NCI-H345 treated with DMSO at 0.1 percent for 48 hours (cell line): ENCODE measurements around the gene NKX6-2.
"Not testable (repeated sequence)": the region's sequence is repeated elsewhere in the genome, so short reads cannot be mapped to it uniquely, and the experiment has no call there.

ENCODE experiments used
- DNase-seq: peaks from one replicate; lab custom pipeline; 2025; ENCODE audit not compliant: unreplicated experiment; lab: John Stamatoyannopoulos, UW

The NKX6-2 gene

GRCh38 chr10:132783940-132784865 lies 1.7 kb downstream of the NKX6-2 start:
- DNase-seq = no peak

GRCh38 chr10:132783165-132783939 lies 2.6 kb downstream of the NKX6-2 start:
- no peak for DNase-seq

DNA sequence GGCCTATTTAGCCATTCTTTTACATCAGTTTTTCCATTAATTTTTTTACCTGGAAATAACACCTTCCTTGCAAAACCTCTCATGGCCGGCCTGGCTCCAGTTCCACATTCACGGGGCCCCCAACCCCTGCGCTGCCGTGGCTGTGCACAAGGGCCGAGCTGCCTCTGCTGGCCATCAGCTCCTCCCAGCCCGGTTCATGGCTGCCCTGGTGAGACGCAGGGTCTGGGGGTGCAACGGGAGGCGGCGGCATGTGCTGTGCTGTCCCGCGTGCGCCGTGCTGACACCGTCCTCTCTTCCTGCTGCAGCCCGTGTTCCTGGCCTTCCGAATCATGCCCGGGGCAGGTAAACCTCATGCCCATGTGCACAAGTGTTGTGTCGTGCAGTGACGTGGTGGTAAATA lies 4.4 kb downstream of the NKX6-2 start:
- no peak for DNase-seq

GRCh38 chr10:132780356-132780755 lies 5.6 kb downstream of the NKX6-2 start:
- no peak for DNase-seq

GRCh38 chr10:132779549-132780294 lies 6.2 kb downstream of the NKX6-2 start:
- DNase-seq = no peak

DNA sequence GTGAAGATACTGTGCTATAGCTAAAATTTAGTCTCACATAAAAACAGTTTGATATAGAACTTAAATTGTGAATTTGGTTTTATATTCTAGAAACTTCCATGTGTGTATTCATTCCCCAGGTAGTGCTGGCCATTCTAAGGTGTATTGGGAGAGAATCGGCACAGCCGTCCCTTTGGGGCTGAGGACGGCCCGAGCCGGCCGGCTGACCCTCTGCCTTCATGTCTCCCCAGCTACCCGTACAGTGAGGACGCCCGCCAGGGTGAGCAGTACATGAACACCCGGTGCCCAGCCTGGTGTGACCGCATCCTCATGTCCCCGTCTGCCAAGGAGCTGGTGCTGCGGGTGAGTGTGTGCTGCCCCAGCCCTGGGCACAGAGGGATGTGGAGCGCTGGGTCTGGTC lies 8.5 kb downstream of the NKX6-2 start:
- DNase-seq = no peak

- no peak for DNase-seq
Measured at GRCh38 chr10:132776821-132777220, 9.1 kb downstream of the NKX6-2 start.

GRCh38 chr10:132776186-132776585 lies 9.8 kb downstream of the NKX6-2 start:
- no peak for DNase-seq

DNA sequence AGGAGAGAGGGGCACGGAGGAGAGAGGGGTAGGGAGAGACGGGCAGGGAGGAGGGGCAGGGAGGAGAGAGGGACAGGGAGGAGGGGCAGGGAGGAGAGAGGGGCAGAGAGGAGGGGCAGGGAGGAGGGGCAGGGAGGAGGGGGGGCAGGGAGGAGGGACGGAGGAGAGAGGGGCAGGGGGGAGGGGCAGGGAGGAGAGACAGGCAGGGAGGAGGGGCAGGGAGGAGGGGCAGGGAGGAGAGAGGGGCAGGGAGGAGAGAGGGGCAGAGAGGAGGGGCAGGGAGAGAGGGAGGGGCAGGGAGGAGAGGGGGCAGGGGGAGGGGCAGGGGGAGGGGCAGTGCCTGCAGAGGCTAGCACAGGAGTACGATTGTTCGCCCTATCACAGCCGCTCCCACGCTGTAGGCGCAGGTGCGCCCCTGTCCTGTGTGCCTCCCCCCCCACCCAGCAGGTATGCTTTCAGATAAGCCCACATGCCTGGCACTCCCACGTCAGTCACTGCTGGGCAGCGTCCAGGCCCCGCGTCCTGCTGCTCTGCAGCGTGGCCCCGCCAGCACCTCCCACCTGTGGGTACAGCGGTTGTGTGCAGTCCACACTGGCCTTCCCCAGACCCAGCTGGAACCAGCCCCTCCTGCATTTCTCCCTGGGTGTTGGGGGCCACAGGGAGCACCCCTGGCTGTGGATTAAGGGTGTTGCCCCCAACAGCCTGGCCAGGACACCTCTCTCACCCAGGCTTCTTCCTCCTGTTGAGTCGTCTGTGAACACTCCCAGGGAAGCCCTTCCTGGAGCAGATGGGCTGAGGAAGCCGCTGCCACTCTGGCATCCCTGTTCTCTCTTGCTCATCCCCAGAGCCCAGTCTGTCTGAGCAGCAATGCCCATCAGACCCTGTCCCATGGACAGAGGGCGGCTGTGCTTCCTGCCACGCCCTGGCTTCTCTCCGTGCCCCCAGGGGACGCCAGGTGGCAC lies 10.8 kb downstream of the NKX6-2 start:
- peak; percentile 72 for DNase-seq

DNA sequence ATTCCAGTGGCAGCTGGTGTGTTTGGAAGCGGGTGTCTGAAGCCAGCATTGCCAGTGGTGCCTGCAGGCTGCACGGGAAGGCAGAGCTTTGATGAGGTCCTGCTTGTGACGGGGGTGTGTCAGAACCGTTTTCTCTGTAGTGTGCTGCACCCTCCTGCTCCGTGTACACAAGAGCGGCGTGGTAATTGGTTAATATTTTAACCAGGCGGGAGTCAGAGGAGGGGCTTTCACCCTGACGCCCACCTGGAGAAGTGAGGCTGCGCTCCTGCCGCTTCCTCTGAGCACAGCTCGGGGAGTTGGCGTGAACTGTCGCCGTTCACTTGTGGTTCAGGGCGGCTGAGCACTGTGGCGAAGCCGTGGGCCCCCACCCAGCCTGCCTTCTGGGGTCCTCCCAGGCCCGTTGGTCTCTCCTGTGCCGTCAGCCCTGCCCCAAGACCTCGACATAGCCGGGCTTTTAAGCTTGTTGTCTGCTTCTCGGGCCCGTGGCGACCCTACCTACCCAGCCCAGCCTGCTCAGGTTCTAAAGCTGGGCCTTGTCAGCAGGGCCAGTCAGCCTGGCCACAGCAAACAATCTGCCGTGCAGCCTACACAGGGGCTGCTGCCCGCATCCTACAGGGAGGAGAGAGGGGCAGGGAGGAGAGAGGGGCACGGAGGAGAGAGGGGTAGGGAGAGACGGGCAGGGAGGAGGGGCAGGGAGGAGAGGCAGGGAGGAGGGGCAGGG lies 11.6 kb downstream of the NKX6-2 start:
- no peak for DNase-seq

DNA sequence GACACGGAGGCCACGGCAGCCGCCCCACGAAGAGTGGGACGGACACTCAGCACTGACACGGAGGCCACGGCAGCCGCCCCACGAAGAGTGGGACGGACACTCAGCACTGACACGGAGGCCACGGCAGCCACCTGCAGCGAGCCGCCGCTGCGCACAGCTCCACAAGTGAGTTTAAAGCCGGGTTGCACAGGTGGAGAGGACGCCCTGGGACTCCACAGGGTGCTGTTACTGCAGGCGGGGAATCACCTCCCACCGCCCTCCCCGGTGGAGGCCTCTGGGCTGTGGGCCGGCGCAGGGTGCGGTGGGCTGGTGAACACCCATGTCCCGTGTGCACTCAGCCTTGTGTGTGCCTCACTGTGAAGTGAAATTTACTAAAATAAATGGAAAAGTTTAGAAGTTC lies 13.1 kb downstream of the NKX6-2 start:
- not testable (repeated sequence) for DNase-seq

DNA sequence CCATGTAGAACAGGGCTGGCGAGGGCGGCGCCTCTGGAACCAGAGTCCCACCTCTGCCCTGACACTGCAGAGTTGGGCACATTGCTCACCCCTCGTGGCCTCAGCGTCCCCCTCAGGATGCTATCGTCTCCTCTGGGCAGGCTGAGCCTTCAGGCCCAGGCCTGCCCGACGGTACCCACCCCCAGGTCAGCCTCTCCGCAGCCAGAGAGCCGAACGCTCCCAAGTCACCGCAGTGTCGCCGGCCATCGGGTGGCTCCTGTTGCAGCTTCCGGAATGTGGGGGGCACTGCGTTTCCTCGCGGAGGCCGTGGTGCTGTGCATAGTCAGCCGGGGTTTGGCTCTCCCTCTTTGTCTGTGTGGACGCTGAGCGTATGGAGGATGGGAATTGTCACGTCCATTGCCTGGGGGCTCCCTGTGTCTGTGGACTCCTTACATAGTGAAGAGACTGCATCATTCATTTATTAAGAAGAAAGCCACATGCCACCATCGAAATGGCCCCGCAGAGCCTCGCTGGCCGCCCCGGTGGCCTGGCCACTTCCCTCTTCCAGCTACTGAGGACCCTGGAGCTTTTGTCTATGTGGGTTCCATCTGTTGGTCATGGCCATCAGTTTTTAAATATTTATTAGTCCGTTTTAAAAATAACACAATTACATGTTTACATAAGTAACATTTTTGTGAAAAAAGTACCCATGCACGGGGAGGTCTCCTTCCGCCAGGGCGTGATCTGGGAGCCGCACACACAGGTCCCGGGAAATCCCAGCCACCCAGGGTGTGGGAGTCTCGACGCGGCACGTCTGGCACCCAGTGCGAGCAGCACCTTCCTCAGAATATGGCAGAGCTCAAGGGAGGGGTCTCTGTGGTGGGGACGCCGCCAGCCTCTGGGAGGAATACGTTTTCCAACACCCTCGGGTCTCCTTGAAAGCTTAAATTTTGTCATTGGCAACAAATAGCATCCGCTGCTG lies 15.6 kb downstream of the NKX6-2 start:
- DNase-seq = no peak

DNA sequence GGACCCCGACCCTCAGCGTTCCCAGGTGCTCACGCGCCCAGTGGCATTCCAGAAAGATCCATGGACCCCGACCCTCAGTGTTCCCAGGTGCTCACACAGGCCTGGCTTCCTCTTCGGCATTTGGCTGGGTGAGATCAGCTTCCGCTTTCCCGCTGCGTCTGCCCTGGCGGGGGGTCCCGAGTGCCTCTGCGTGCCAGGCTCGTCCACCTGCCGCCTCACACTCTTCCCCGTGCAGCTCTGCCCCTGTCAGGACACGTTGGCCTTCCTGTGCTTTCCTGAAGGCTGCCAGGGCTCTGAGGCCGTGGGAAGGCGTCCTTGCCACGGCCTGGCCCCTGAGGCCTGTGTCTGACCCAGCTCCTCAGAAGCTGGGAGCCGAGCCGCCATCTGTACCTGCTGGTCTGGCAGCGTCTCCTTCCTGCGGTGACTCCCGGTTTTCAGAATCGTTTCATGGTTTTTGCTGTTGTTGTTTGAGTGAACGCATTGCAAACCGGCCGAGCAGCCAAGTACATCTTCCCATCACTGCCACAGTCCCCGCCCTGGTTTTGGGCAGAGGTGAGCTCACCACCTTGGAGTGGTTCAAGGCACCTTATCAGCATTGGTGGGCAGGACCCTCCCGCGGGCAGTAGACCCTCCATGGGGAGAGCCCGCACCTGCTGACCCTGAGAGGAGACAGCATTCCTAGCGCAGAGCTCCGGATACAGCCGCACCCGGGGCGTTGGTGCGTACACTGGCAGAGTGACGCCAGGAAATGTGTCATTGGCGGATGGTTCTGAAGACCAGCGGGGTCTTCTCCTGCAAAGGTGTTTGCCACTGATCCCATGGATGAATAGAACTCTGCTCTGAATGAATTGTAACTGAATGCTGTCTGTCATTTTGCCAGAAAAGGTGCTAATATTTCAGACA lies 17.4 kb downstream of the NKX6-2 start:
- no peak for DNase-seq

- no peak for DNase-seq
Measured at GRCh38 chr10:132766291-132766690, 19.7 kb downstream of the NKX6-2 start.

- DNase-seq = no peak
Measured at GRCh38 chr10:132765435-132765834, 20.5 kb downstream of the NKX6-2 start.

DNA sequence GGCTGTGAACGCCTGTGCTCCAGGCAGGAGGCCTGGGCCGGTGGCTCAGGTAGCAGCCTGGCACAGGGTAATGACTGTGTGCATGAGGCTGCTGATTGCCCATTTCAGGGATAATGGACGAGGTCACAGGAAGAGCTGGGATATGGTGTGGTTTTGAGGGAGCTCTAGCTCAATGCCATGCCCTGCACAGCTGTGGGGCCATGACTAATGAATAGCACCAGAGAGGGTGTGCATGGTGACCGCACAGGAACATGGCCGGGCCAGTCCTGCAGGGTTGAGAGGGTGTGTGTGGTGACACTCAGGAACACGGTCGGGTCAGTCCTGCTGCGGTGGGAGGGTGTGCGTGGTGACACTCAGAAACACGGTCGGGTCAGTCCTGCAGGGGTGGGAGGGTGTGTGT lies 21.8 kb downstream of the NKX6-2 start:
- no peak for DNase-seq

GRCh38 chr10:132763545-132763944 lies 22.4 kb downstream of the NKX6-2 start:
- no peak for DNase-seq
